ENCODE measurements around the gene RIMBP3C.
"Not testable (repeated sequence)": the region's sequence is repeated elsewhere in the genome, so short reads cannot be mapped to it uniquely, and the experiment has no call there.

GRCh38 chr22:21512022-21512421 lies 39.2 kb downstream of the RIMBP3C start:
- TF ChIP-seq CTCF (IDR thresholded peaks at IDR 0.05; ENCODE audit: borderline replicate concordance, extremely low read depth, low read length, poor library complexity, severe bottlenecking); EZH2 (IDR thresholded peaks at IDR 0.05; ENCODE audit: borderline replicate concordance, low read depth, low read length, severe bottlenecking): not testable (repeated sequence)
